GM23338 (cell line): ENCODE results near the gene NBPF12. TPM values are rescaled to one million over a fixed set of nuclear protein-coding genes. Genes with fewer than 3 reads are reported as not detected.
"Not testable (repeated sequence)": the region's sequence is repeated elsewhere in the genome, so short reads cannot be mapped to it uniquely, and the experiment has no call there.

Experiments
- ATAC-seq: fragments of 200-7000 bp; cut with Tn5 transposase; 3 replicates; pipeline ENCODE4 v1.9.1; 2020
- DNase-seq: peaks from one replicate; pipeline ENCODE4 v3.0.0-alpha.2; 2015; ENCODE audit warnings: low spot score
- H2AFZ ChIP-seq: fragments of 200-600 bp; sonication (generic); 2 replicates; pipeline ENCODE4 v1.8.0; 2016; ENCODE audit warnings: antibody characterized with exemption, mild to moderate bottlenecking, moderate library complexity
- H3F3A ChIP-seq: fragments of 200-600 bp; sonication (generic); replicated peaks from 2 replicates; pipeline ENCODE4 v1.8.0; 2017; ENCODE audit warnings: antibody characterized with exemption, mixed run types, low read depth
- H3K27ac ChIP-seq: fragments of 200-600 bp; sonication (generic); 2 replicates; pipeline ENCODE4 v1.6.1; 2016; ENCODE audit warnings: low read depth
- H3K27me3 ChIP-seq: fragments of 200-600 bp; sonication (generic); 2 replicates; pipeline ENCODE4 v1.8.0; 2016; ENCODE audit warnings: mild to moderate bottlenecking, mixed run types, moderate library complexity; ENCODE audit not compliant: insufficient read depth
- H3K36me3 ChIP-seq: fragments of 200-600 bp; sonication (generic); 2 replicates; pipeline ENCODE4 v1.8.0; 2016; ENCODE audit warnings: mild to moderate bottlenecking; ENCODE audit not compliant: insufficient read depth
- H3K4me1 ChIP-seq: fragments of 200-600 bp; sonication (generic); 2 replicates; pipeline ENCODE4 v1.8.0; 2016; ENCODE audit warnings: mild to moderate bottlenecking, moderate library complexity; ENCODE audit not compliant: insufficient read depth
- H3K4me2 ChIP-seq: fragments of 200-600 bp; sonication (generic); 2 replicates; pipeline ENCODE4 v1.7.1; 2017; ENCODE audit warnings: mixed run types
- H3K4me3 ChIP-seq: fragments of 200-600 bp; sonication (generic); 2 replicates; pipeline ENCODE4 v1.6.1; 2016; ENCODE audit warnings: mixed run types
- H3K79me2 ChIP-seq: fragments of 200-600 bp; sonication (generic); replicated peaks from 2 replicates; pipeline ENCODE4 v1.8.0; 2017; ENCODE audit warnings: mild to moderate bottlenecking; ENCODE audit not compliant: insufficient read depth
- H3K9me2 ChIP-seq: fragments of 200-600 bp; sonication (generic); 2 replicates; pipeline ENCODE4 v1.8.0; 2017; ENCODE audit not compliant: insufficient read depth
- H4K20me1 ChIP-seq: fragments of 200-600 bp; sonication (generic); replicated peaks from 2 replicates; pipeline ENCODE4 v1.8.0; 2017; ENCODE audit warnings: mild to moderate bottlenecking; ENCODE audit not compliant: insufficient read depth
- H3K27ac Mint-ChIP-seq: 2 replicates; pipeline ENCODE4 v1.8.0; 2020; ENCODE audit warnings: inconsistent platforms, mild to moderate bottlenecking, moderate library complexity, mixed read lengths
- H3K27me3 Mint-ChIP-seq: 3 replicates; pipeline ENCODE4 v1.8.0; 2022; ENCODE audit warnings: low read depth, mild to moderate bottlenecking, moderate library complexity, mixed read lengths, inconsistent platforms; ENCODE audit not compliant: insufficient read depth, poor library complexity
- H3K36me3 Mint-ChIP-seq: 3 replicates; pipeline ENCODE4 v1.8.0; 2021; ENCODE audit warnings: low read depth, mild to moderate bottlenecking, inconsistent platforms, moderate library complexity, mixed read lengths
- H3K4me1 Mint-ChIP-seq: 3 replicates; pipeline ENCODE4 v1.8.0; 2020; ENCODE audit warnings: mild to moderate bottlenecking, inconsistent platforms, mixed read lengths
- H3K4me3 Mint-ChIP-seq: 3 replicates; pipeline ENCODE4 v1.8.0; 2021; ENCODE audit warnings: moderate library complexity, mild to moderate bottlenecking, inconsistent platforms, mixed read lengths
- H3K9me3 Mint-ChIP-seq: 3 replicates; pipeline ENCODE4 v1.8.0; 2020; ENCODE audit warnings: moderate library complexity, mild to moderate bottlenecking, inconsistent platforms, mixed read lengths
- polyA plus RNA-seq: library from polyadenylated mRNA; unstranded; fragments of >200 nt; fragmentation: Nextera tagmentation; extraction: Ambion mirVana; gene quantifications from 2 replicates; pipeline ENCODE4 v1.2.1, GENCODE V29; 2016
- total RNA-seq: library from RNA; depleted of rRNA; stranded (reverse); fragments of >200 nt; shearing (Covaris generic); gene quantifications from 2 replicates; pipeline ENCODE4 v1.2.3, GENCODE V29; 2014

The NBPF12 gene
- total and polyA plus RNA-seq, 2 experiments from 2014 or later = 3.4 to 5.0 TPM

- not testable (repeated sequence) for H3K79me2 ChIP-seq, H2AFZ ChIP-seq, H3K27me3 Mint-ChIP-seq, H4K20me1 ChIP-seq, H3K27ac Mint-ChIP-seq, H3K9me2 ChIP-seq, H3K36me3 ChIP-seq, H3K4me1 Mint-ChIP-seq, H3K36me3 Mint-ChIP-seq, ATAC-seq, DNase-seq, H3K27ac ChIP-seq, H3K4me1 ChIP-seq, H3K4me3 ChIP-seq, H3K4me3 Mint-ChIP-seq, H3F3A ChIP-seq, H3K27me3 ChIP-seq, H3K9me3 Mint-ChIP-seq, H3K4me2 ChIP-seq
Observed at GRCh38 chr1:146934390-146935223, 3.5 kb upstream of the NBPF12 start.

GRCh38 chr1:146937462-146937861 lies 662 bp upstream of the NBPF12 start:
- H3K9me2 ChIP-seq, H3K36me3 Mint-ChIP-seq, H3K4me1 Mint-ChIP-seq, H3K27me3 ChIP-seq, H3K4me3 ChIP-seq, H4K20me1 ChIP-seq, ATAC-seq, H3F3A ChIP-seq, DNase-seq, H2AFZ ChIP-seq, H3K27ac Mint-ChIP-seq, H3K27me3 Mint-ChIP-seq, H3K27ac ChIP-seq, H3K9me3 Mint-ChIP-seq, H3K4me2 ChIP-seq, H3K4me1 ChIP-seq, H3K36me3 ChIP-seq: not testable (repeated sequence)
- peaks cover 12% of the 10 kb centered on the region for H3K79me2 ChIP-seq
- peak overlapping the region; percentile 57; the same call in 2 of the 3 replicates for H3K4me3 Mint-ChIP-seq

GRCh38 chr1:146938927-146939786 lies 1.0 kb downstream of the NBPF12 start:
- not testable (repeated sequence) for H3K36me3 Mint-ChIP-seq

GRCh38 chr1:146940293-146940692 lies 2.2 kb downstream of the NBPF12 start:
- not testable (repeated sequence) for H3K9me2 ChIP-seq, H2AFZ ChIP-seq, H3K36me3 ChIP-seq, ATAC-seq, H4K20me1 ChIP-seq, H3F3A ChIP-seq, DNase-seq, H3K27me3 ChIP-seq, H3K36me3 Mint-ChIP-seq, H3K27ac ChIP-seq, H3K27ac Mint-ChIP-seq, H3K4me1 Mint-ChIP-seq, H3K9me3 Mint-ChIP-seq, H3K4me3 Mint-ChIP-seq, H3K27me3 Mint-ChIP-seq, H3K4me1 ChIP-seq
- H3K79me2 ChIP-seq = peaks cover 12% of the 10 kb centered on the region
- H3K4me2 ChIP-seq = peak overlapping the region; percentile 90; the same call in 1 of the 2 replicates
- peak overlapping the region; percentile 73; the same call in 1 of the 2 replicates for H3K4me3 ChIP-seq

More at GRCh38 chr1:146938927-146939786, 1.0 kb downstream of the NBPF12 start:
- H3F3A ChIP-seq, H3K27ac Mint-ChIP-seq, H3K27me3 ChIP-seq, H3K9me2 ChIP-seq, H3K36me3 ChIP-seq, H3K27me3 Mint-ChIP-seq, H3K4me1 ChIP-seq, H3K9me3 Mint-ChIP-seq, H3K4me1 Mint-ChIP-seq, H4K20me1 ChIP-seq, H3K27ac ChIP-seq: not testable (repeated sequence)
- peak overlapping the region; percentile 47; the same call in 1 of the 2 replicates for H2AFZ ChIP-seq
- peak overlapping the region; percentile 73 for H3K4me3 ChIP-seq
- H3K4me2 ChIP-seq = peak overlapping the region; percentile 90
- H3K79me2 ChIP-seq = peaks cover 12% of the 10 kb centered on the region
- H3K4me3 Mint-ChIP-seq = peak overlapping the region; percentile 89
- ATAC-seq = peak; percentile 78
- DNase-seq = peak; percentile 51

- not testable (repeated sequence) for H3K36me3 ChIP-seq, ATAC-seq, H3K27me3 Mint-ChIP-seq, H3K4me1 ChIP-seq, H3K27me3 ChIP-seq, H3K4me1 Mint-ChIP-seq, H3K4me3 ChIP-seq, DNase-seq, H3K27ac ChIP-seq, H3K27ac Mint-ChIP-seq, H3K9me2 ChIP-seq, H3F3A ChIP-seq, H3K36me3 Mint-ChIP-seq, H2AFZ ChIP-seq, H4K20me1 ChIP-seq, H3K4me3 Mint-ChIP-seq, H3K9me3 Mint-ChIP-seq, H3K4me2 ChIP-seq
- peaks cover 12% of the 10 kb centered on the region for H3K79me2 ChIP-seq
Observed at GRCh38 chr1:146943342-146943886, 5.3 kb downstream of the NBPF12 start.

GRCh38 chr1:146948127-146948526 lies 10.0 kb downstream of the NBPF12 start:
- H2AFZ ChIP-seq, H3K79me2 ChIP-seq, H3K27ac ChIP-seq, H3K36me3 Mint-ChIP-seq, H3K27me3 ChIP-seq, H3K4me3 ChIP-seq, H3K4me3 Mint-ChIP-seq, H3F3A ChIP-seq, H3K4me2 ChIP-seq, H3K4me1 Mint-ChIP-seq, H3K36me3 ChIP-seq, H3K9me3 Mint-ChIP-seq, H3K27me3 Mint-ChIP-seq, H3K9me2 ChIP-seq, DNase-seq, ATAC-seq, H3K4me1 ChIP-seq, H4K20me1 ChIP-seq, H3K27ac Mint-ChIP-seq: not testable (repeated sequence)
